ENCODE measurements around the gene HUNK.

DNA sequence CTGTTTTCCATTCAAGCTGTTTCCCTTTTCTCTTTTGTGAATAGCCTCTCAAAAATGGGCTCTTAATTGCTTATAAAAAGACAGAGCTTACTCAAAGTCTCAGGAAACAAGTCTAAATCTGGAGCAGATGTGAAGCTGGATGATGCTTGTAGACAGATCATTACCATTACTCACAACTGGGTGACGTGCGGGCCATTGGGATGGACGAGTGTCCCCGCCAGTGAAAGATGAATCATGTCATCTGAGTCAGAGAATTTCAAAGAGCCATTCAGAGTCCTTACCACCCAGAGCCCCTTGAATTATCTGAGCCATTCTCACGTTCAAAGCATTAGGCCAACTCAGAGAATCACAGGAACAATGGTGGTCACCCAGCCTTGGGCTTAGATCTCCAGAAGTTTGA is 134.6 kb downstream of the HUNK start:
- no peak for TF ChIP-seq POLR2A (IDR thresholded peaks at IDR 0.05; ENCODE audit: extremely low read depth, insufficient read length)
- TF ChIP-seq, protein P1, sequence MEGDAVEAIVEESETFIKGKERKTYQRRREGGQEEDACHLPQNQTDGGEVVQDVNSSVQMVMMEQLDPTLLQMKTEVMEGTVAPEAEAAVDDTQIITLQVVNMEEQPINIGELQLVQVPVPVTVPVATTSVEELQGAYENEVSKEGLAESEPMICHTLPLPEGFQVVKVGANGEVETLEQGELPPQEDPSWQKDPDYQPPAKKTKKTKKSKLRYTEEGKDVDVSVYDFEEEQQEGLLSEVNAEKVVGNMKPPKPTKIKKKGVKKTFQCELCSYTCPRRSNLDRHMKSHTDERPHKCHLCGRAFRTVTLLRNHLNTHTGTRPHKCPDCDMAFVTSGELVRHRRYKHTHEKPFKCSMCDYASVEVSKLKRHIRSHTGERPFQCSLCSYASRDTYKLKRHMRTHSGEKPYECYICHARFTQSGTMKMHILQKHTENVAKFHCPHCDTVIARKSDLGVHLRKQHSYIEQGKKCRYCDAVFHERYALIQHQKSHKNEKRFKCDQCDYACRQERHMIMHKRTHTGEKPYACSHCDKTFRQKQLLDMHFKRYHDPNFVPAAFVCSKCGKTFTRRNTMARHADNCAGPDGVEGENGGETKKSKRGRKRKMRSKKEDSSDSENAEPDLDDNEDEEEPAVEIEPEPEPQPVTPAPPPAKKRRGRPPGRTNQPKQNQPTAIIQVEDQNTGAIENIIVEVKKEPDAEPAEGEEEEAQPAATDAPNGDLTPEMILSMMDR (IDR thresholded peaks at IDR 0.05; ENCODE audit: low read depth, low read length), result no peak
- no peak for TF ChIP-seq MYC (IDR thresholded peaks at IDR 0.05; ENCODE audit: low read depth, low read length)
- TF ChIP-seq, protein P2, sequence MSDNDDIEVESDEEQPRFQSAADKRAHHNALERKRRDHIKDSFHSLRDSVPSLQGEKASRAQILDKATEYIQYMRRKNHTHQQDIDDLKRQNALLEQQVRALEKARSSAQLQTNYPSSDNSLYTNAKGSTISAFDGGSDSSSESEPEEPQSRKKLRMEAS (IDR thresholded peaks at IDR 0.05; ENCODE audit: low read depth, low read length), result no peak
